Forelimb muscle (tissue), 1 donor: ENCODE measurements around the gene ERGIC3. TPM values are rescaled to one million over a fixed set of nuclear protein-coding genes. Genes with fewer than 3 reads are reported as not detected.
"Not testable (repeated sequence)": the region's sequence is repeated elsewhere in the genome, so short reads cannot be mapped to it uniquely, and the experiment has no call there.

ENCODE experiments used
- DNase-seq: peaks from one replicate; pipeline ENCODE4 v3.0.0-alpha.2; 2013; ENCODE audit warnings: low read depth
- polyA plus RNA-seq: library from polyadenylated mRNA; unstranded; fragments of 120-200 nt; gene quantifications from one replicate; pipeline ENCODE4 v1.2.1, GENCODE V29; 2013; ENCODE audit not compliant: insufficient read length

Gene ERGIC3
- polyA plus RNA-seq, 1 donor = 213 TPM

GRCh38 chr20:35517767-35518166 lies 24.1 kb upstream of the ERGIC3 start:
- not testable (repeated sequence) for DNase-seq

- no peak for DNase-seq
Observed at GRCh38 chr20:35518955-35519354, 22.9 kb upstream of the ERGIC3 start.

GRCh38 chr20:35523298-35523888 lies 18.5 kb upstream of the ERGIC3 start:
- DNase-seq = no peak

GRCh38 chr20:35525639-35526038 lies 16.2 kb upstream of the ERGIC3 start:
- DNase-seq = no peak

- DNase-seq = no peak
Observed at GRCh38 chr20:35527122-35527769, 14.6 kb upstream of the ERGIC3 start.

- no peak for DNase-seq
Observed at GRCh38 chr20:35529552-35529951, 12.3 kb upstream of the ERGIC3 start, which contains the start of gene C20orf173. Gene C20orf173 (minus strand): TSS chr20:35529652. CDS start chr20:35529373, 279 bp downstream.

- no peak for DNase-seq
Observed at GRCh38 chr20:35539756-35540212, 2.1 kb upstream of the ERGIC3 start.

- no peak for DNase-seq
Observed at GRCh38 chr20:35541118-35541782, 628 bp upstream of the ERGIC3 start.

- DNase-seq = no peak
Observed at GRCh38 chr20:35542990-35543389, 1.1 kb downstream of the ERGIC3 start.

- no peak for DNase-seq
Observed at GRCh38 chr20:35544436-35544835, 2.6 kb downstream of the ERGIC3 start.

- DNase-seq = not testable (repeated sequence)
Observed at GRCh38 chr20:35544941-35545340, 3.1 kb downstream of the ERGIC3 start.

GRCh38 chr20:35546127-35546526 lies 4.2 kb downstream of the ERGIC3 start:
- DNase-seq = no peak

GRCh38 chr20:35547329-35547728 lies 5.5 kb downstream of the ERGIC3 start:
- no peak for DNase-seq

GRCh38 chr20:35551503-35551902 lies 9.6 kb downstream of the ERGIC3 start:
- DNase-seq = no peak

- no peak for DNase-seq
Observed at GRCh38 chr20:35552914-35553313, 11.0 kb downstream of the ERGIC3 start.

GRCh38 chr20:35555461-35555860 lies 13.6 kb downstream of the ERGIC3 start:
- DNase-seq = not testable (repeated sequence)

- DNase-seq = no peak
Observed at GRCh38 chr20:35555951-35556645, 14.2 kb downstream of the ERGIC3 start.

- DNase-seq = no peak
Observed at GRCh38 chr20:35556871-35557270, 15.0 kb downstream of the ERGIC3 start.

GRCh38 chr20:35558451-35558850 lies 16.6 kb downstream of the ERGIC3 start:
- DNase-seq = no peak

- DNase-seq = no peak
Observed at GRCh38 chr20:35559042-35559693, 17.3 kb downstream of the ERGIC3 start.

- DNase-seq = no peak
Observed at GRCh38 chr20:35560105-35560511, 18.2 kb downstream of the ERGIC3 start.

- no peak for DNase-seq
Observed at GRCh38 chr20:35560541-35560940, 18.7 kb downstream of the ERGIC3 start.
